ENCODE data around the gene MAN1A2.

DNA sequence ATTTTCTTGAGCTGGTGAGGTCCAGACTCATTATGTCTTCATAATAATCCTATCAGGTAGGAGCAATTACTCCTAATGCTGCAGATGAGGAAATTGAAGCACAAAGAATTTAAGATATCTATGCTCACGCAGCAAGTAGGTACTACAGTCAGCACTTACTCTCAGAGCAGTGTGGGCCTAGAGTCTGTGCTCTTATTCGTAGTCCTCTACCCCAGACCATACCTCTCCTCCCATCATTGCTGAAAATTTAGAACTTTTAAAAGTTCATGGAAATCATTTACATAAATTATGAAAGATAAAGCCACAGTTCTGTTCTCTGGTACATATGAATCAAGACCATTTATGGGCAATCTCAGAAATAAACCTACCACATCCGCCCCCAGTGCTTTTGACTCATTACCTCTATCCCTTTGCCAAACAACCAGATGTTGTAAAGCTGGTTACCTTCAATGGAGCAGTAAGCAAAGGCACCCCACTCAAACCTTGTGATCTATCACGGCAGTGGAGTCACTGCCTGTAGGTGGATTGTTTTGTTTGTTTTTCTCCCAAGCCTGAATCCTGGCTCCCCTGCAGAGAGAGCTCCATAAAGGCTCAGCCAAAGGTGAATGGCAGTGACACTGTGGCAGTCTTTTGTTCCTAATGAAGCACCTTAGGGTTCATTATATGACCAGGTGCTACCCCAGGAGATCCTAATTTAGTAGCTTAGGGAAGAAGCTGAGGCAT lies 20.9 kb upstream of the MAN1A2 start:
- TF ChIP-seq, protein P1, sequence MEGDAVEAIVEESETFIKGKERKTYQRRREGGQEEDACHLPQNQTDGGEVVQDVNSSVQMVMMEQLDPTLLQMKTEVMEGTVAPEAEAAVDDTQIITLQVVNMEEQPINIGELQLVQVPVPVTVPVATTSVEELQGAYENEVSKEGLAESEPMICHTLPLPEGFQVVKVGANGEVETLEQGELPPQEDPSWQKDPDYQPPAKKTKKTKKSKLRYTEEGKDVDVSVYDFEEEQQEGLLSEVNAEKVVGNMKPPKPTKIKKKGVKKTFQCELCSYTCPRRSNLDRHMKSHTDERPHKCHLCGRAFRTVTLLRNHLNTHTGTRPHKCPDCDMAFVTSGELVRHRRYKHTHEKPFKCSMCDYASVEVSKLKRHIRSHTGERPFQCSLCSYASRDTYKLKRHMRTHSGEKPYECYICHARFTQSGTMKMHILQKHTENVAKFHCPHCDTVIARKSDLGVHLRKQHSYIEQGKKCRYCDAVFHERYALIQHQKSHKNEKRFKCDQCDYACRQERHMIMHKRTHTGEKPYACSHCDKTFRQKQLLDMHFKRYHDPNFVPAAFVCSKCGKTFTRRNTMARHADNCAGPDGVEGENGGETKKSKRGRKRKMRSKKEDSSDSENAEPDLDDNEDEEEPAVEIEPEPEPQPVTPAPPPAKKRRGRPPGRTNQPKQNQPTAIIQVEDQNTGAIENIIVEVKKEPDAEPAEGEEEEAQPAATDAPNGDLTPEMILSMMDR (IDR thresholded peaks at IDR 0.05): no peak
- TF ChIP-seq POLR2A (IDR thresholded peaks at IDR 0.05): no peak

All from vagina (tissue), 2 donors.